Endodermal cell (in vitro differentiated cells): ENCODE measurements around the gene RGS14. TPM values are rescaled to one million over a fixed set of nuclear protein-coding genes. Genes with fewer than 3 reads are reported as not detected.

Experiments
- DNase-seq: peaks from one replicate; pipeline ENCODE4 v3.0.0-alpha.2; 2017
- H3K27ac ChIP-seq: 2 replicates; pipeline ENCODE4 v1.5.1; 2013; ENCODE audit warnings: mild to moderate bottlenecking, low read depth, low read length, moderate library complexity
- H3K27me3 ChIP-seq: 2 replicates; pipeline ENCODE4 v1.6.1; 2013; ENCODE audit warnings: mild to moderate bottlenecking, low read length, moderate library complexity; ENCODE audit not compliant: insufficient read depth, control insufficient read depth, poor library complexity, severe bottlenecking
- H3K36me3 ChIP-seq: 2 replicates; pipeline ENCODE4 v1.7.0; 2013; ENCODE audit warnings: mild to moderate bottlenecking, low read length, moderate library complexity; ENCODE audit not compliant: control insufficient read depth, insufficient read depth
- H3K4me1 ChIP-seq: one replicate; pipeline ENCODE4 v1.7.0; 2013; ENCODE audit warnings: low read length; ENCODE audit not compliant: control insufficient read depth, insufficient read depth
- H3K4me3 ChIP-seq: 2 replicates; pipeline ENCODE4 v1.5.1; 2013; ENCODE audit warnings: mild to moderate bottlenecking, low read length, moderate library complexity
- H3K9ac ChIP-seq: 2 replicates; pipeline ENCODE4 v1.6.1; 2013; ENCODE audit warnings: mild to moderate bottlenecking, low read length, moderate library complexity; ENCODE audit not compliant: poor library complexity, severe bottlenecking; ENCODE audit errors: extremely low read depth
- H3K9me3 ChIP-seq: 2 replicates; pipeline ENCODE4 v1.6.1; 2013; ENCODE audit warnings: mild to moderate bottlenecking, low read length, moderate library complexity; ENCODE audit not compliant: control insufficient read depth
- H3K27ac Mint-ChIP-seq: 2 replicates; pipeline ENCODE4 v1.8.0; 2020; ENCODE audit warnings: mixed read lengths
- H3K27me3 Mint-ChIP-seq: 2 replicates; pipeline ENCODE4 v1.8.0; 2021; ENCODE audit warnings: mild to moderate bottlenecking, mixed read lengths; ENCODE audit not compliant: insufficient read depth
- H3K36me3 Mint-ChIP-seq: 2 replicates; pipeline ENCODE4 v1.8.0; 2020; ENCODE audit warnings: low read depth, mixed read lengths
- H3K4me1 Mint-ChIP-seq: 2 replicates; pipeline ENCODE4 v1.8.0; 2020; ENCODE audit warnings: mixed read lengths
- H3K4me3 Mint-ChIP-seq: 2 replicates; pipeline ENCODE4 v1.8.0; 2020; ENCODE audit warnings: mild to moderate bottlenecking, moderate library complexity, mixed read lengths
- H3K9me3 Mint-ChIP-seq: 2 replicates; pipeline ENCODE4 v1.8.0; 2020; ENCODE audit warnings: mild to moderate bottlenecking, mixed read lengths
- WGBS, 2 experiments: methylation state at CpG; one replicate each; pipeline versions ENCODE4 v1.1.5 to v1.1.7; 2013; ENCODE audit warnings: missing lambda C conversion rate in 2 of 2, mixed read lengths in 1 of 2; ENCODE audit not compliant: insufficient coverage in 1 of 2, insufficient read length in 1 of 2; 5-methylcytosine and 5-hydroxymethylcytosine counted together
- total RNA-seq, 2 donors: library from RNA; stranded (reverse); fragmentation: NEBNext Ultra II Directional in 1 of 2; extraction: Animal tissue kit (Norgen Biotek cat#: 25700) in 1 of 2; gene quantifications; 2 replicates in 1 of 2; 3 replicates in 1 of 2; pipeline ENCODE4 v1.2.1, GENCODE V29; 2021
- TF ChIP-seq, protein P1 (sequence below): fragments of 200-600 bp; sonication (generic); conservative IDR thresholded peaks from 2 replicates; pipeline ENCODE4 v1.5.0; 2021; ENCODE audit warnings: antibody characterized with exemption, mild to moderate bottlenecking

Gene RGS14
- total RNA-seq, 2 donors from 2014 or later = 14.2 to 21.9 TPM

DNA sequence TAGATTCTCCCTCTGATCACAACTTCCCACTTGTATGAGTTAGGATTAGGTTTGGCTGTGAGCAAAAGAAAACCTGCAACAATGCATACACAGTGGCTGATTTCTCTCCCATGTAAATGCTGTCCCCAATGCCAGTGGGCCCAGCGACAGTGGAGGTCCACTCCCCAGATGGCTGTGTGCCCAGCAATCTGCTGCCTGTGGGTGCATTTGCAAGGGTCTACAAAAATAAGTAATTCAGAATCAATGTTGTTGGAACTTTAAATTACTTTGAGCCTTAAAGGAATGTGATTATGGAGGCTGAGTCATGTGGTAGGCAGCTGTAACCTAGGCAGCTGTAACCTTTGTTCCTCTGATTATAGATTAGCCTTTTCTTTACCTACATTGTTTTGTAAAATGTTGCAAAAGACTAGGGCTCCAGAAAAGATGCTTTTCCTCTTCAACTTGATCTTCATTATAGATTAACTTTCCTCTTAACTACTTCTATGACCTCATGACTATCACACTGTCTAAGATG is 31.8 kb upstream of the RGS14 start:
- Mint-ChIP-seq H3K27ac (peak overlapping the region; percentile 85), H3K27me3 (no peaks in the 10 kb centered on the region), H3K4me3 (no peak overlapping the region), H3K36me3 (peaks cover 41% of the 10 kb centered on the region), H3K4me1 (peaks cover 9% of the 10 kb centered on the region), H3K9me3 (no peaks in the 10 kb centered on the region)
- Histone ChIP-seq H3K4me3 (no peak overlapping the region), H3K4me1 (no peaks in the 10 kb centered on the region), H3K36me3 (peaks cover 16% of the 10 kb centered on the region), H3K27ac (peak overlapping the region; percentile 45), H3K9me3 (no peaks in the 10 kb centered on the region), H3K27me3 (no peaks in the 10 kb centered on the region), H3K9ac (peak overlapping the region; percentile 51)
- no peak for DNase-seq
- WGBS, 2 experiments = 39 to 43% methylated on average over 1 of the region's 1 CpG
- TF ChIP-seq, protein P1, sequence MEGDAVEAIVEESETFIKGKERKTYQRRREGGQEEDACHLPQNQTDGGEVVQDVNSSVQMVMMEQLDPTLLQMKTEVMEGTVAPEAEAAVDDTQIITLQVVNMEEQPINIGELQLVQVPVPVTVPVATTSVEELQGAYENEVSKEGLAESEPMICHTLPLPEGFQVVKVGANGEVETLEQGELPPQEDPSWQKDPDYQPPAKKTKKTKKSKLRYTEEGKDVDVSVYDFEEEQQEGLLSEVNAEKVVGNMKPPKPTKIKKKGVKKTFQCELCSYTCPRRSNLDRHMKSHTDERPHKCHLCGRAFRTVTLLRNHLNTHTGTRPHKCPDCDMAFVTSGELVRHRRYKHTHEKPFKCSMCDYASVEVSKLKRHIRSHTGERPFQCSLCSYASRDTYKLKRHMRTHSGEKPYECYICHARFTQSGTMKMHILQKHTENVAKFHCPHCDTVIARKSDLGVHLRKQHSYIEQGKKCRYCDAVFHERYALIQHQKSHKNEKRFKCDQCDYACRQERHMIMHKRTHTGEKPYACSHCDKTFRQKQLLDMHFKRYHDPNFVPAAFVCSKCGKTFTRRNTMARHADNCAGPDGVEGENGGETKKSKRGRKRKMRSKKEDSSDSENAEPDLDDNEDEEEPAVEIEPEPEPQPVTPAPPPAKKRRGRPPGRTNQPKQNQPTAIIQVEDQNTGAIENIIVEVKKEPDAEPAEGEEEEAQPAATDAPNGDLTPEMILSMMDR = no peak

DNA sequence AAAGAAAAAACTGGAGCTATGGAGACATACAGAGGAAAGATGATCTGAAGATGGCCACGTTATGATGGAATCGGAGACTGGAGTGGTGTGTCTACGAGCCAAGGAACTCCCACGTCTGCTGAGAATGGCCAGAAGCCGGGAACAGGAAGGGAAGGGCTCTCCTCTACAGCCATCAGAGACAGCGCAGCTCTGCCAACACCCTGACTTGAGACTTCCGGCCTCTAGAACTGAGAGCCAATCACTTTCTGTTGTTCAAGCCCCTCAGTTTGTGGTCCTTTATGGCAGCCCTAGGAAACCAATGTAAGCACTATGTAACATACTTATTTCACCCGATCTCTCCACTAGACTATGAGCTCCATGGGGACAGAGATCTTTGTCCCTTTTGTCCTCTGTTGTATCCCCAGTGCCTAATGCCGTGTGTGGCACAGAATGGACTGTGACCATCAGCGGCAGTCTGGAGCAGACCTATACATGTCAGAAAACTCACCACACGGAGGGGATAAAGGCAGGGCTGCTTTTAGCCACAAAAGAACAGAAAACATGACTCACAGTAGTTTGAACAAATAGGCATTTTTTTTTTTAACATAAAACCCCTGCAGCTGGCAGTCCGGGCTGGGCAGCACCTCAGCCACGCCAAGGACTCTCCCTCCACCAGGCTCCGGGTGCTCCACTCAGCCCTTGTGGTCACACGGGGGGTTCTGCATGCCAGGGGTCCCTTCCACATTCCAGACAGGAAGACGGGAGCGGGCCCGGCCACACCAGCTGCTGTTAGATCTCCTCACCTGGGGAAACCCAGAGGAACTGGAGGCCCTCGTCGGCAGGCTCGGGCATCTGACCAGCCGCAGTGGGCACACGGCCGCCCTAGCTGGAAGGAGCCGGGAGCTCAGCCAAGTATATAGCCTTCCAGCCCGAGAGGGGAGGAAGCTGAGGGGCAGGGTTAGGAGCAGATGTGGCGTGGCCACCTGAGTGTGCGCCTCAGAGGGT is 29.9 kb upstream of the RGS14 start:
- Histone ChIP-seq H3K9me3 (no peaks in the 10 kb centered on the region), H3K4me1 (no peaks in the 10 kb centered on the region), H3K9ac (no peak overlapping the region), H3K27ac (no peak overlapping the region), H3K4me3 (no peak overlapping the region), H3K27me3 (no peaks in the 10 kb centered on the region), H3K36me3 (peaks cover 19% of the 10 kb centered on the region)
- Mint-ChIP-seq H3K4me3 (no peak overlapping the region), H3K27me3 (no peaks in the 10 kb centered on the region), H3K9me3 (no peaks in the 10 kb centered on the region), H3K4me1 (peaks cover 9% of the 10 kb centered on the region), H3K27ac (peak overlapping the region; percentile 44), H3K36me3 (peaks cover 49% of the 10 kb centered on the region)
- TF ChIP-seq, protein P1 = no peak
- DNase-seq = no peak
- 94 to 95% methylated on average over 24 to 28 of the region's 28 CpGs for WGBS, 2 experiments

DNA sequence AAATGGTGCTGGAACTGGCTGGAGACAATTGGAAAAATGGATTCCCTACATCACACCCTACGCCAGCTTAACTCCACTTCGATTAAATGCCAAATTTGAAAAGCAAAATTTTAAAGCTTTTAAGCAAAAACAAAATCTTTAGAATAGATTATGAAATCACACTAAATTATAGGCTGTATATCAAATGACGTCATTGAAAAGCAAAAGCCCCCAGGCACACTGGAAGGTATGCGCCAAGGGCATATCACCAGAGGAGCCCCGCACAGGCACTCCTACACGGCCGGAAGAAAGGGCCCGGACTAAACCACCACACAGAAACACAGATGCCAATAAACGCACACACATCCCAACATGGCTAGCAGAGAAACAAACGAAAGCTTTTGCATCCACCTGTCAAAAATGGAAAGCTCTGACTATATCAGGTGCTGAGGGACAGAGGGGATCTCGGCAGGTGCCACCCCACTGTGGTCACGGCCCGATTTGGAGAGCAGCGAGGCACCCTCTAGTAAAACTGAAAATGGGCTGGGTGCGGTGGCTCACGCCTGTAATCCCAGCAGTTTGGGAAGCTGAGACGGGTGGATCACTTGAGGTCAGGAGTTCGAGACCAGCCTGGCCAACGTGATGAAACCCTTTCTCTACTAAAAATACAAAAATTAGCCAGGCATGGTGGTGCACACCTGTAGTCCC is 29.0 kb upstream of the RGS14 start:
- H3K9me3 ChIP-seq = no peaks in the 10 kb centered on the region
- H3K9ac ChIP-seq = no peak overlapping the region
- H3K4me3 ChIP-seq = no peak overlapping the region
- Mint-ChIP-seq H3K9me3 (no peaks in the 10 kb centered on the region), H3K36me3 (peaks cover 55% of the 10 kb centered on the region), H3K27me3 (no peaks in the 10 kb centered on the region), H3K4me1 (peaks cover 9% of the 10 kb centered on the region), H3K27ac (no peak overlapping the region), H3K4me3 (no peak overlapping the region)
- DNase-seq = no peak
- no peak overlapping the region for H3K27ac ChIP-seq
- H3K36me3 ChIP-seq = peaks cover 25% of the 10 kb centered on the region
- no peaks in the 10 kb centered on the region for H3K4me1 ChIP-seq
- 88 to 90% methylated on average over 7 to 19 of the region's 19 CpGs for WGBS, 2 experiments
- no peaks in the 10 kb centered on the region for H3K27me3 ChIP-seq
- TF ChIP-seq, protein P1 = no peak
